ENCODE measurements around the gene EXOC4.

GRCh38 chr7:133313575-133313974 lies 60.7 kb downstream of the EXOC4 start:
- TF ChIP-seq CTCF (IDR thresholded peaks at IDR 0.05) (no peak), POLR2A (IDR thresholded peaks at IDR 0.05) (no peak)

Data from lower leg skin (tissue), 3 donors.